HepG2 (cell line): ENCODE measurements around the gene TCFL5. TPM values are rescaled to one million over a fixed set of nuclear protein-coding genes. Genes with fewer than 3 reads are reported as not detected.

ENCODE experiments used
- ARID4A ChIP-seq: sonication (generic); formaldehyde crosslinking; IDR thresholded peaks from 2 replicates; pipeline ENCODE4 v1.5.0; 2020; ENCODE audit warnings: mild to moderate bottlenecking, missing genetic modification reagents, borderline replicate concordance
- CENPBD1 ChIP-seq: sonication (generic); formaldehyde crosslinking; IDR thresholded peaks from 2 replicates; pipeline ENCODE4 v1.8.0; 2022; ENCODE audit warnings: missing genetic modification reagents, low read depth, mild to moderate bottlenecking, borderline replicate concordance
- DMAP1 ChIP-seq: IDR thresholded peaks from 2 replicates; pipeline ENCODE4 v1.6.1; 2016
- ESRRA ChIP-seq: sonication (generic); formaldehyde crosslinking; IDR thresholded peaks from 2 replicates; pipeline ENCODE4 v1.5.1; 2020; ENCODE audit warnings: mild to moderate bottlenecking, low read depth, missing genetic modification reagents
- FOXK1 ChIP-seq: sonication (generic); formaldehyde crosslinking; IDR thresholded peaks from 2 replicates; pipeline ENCODE4 v1.4.0; 2020; ENCODE audit warnings: low read depth, missing genetic modification reagents, borderline replicate concordance
- HINFP ChIP-seq: sonication (generic); formaldehyde crosslinking; IDR thresholded peaks from 2 replicates; pipeline ENCODE4 v1.4.0; 2020; ENCODE audit warnings: low read depth, mild to moderate bottlenecking, missing genetic modification reagents
- HMGA1 ChIP-seq: sonication (generic); formaldehyde crosslinking; conservative IDR thresholded peaks from 2 replicates; pipeline ENCODE4 v1.4.0; 2020; ENCODE audit warnings: missing genetic modification reagents
- IKZF5 ChIP-seq: IDR thresholded peaks from 2 replicates; pipeline ENCODE4 v1.6.1; 2018; ENCODE audit warnings: missing genetic modification reagents, mild to moderate bottlenecking, missing compliant biosample characterization
- LCORL ChIP-seq, 2 experiments: fragments of 450-650 bp in 1 of 2; sonication (generic) in 1 of 2; formaldehyde crosslinking in 1 of 2; IDR thresholded peaks; 2 replicates each; pipeline versions ENCODE4 v1.5.0 to v1.6.1; 2017 to 2020; ENCODE audit warnings: antibody characterized with exemption in 1 of 2, missing genetic modification reagents in 1 of 2
- MAZ ChIP-seq, 2 experiments: sonication (generic) in 1 of 2; formaldehyde crosslinking in 1 of 2; IDR thresholded peaks; 2 replicates each; pipeline versions ENCODE4 v1.5.0 to v1.6.1; 2012 to 2020; ENCODE audit warnings: low read depth in 2 of 2, mild to moderate bottlenecking in 2 of 2, borderline replicate concordance in 1 of 2, improper control_type of control experiment in 1 of 2, low read length in 1 of 2, missing genetic modification reagents in 1 of 2, moderate library complexity in 1 of 2
- ZNF20 ChIP-seq: sonication (generic); formaldehyde crosslinking; IDR thresholded peaks from 2 replicates; pipeline ENCODE4 v1.4.0; 2020; ENCODE audit warnings: mild to moderate bottlenecking, moderate library complexity, missing genetic modification reagents
- ZNF280D ChIP-seq: sonication (generic); formaldehyde crosslinking; IDR thresholded peaks from 2 replicates; pipeline ENCODE4 v1.5.1; 2020; ENCODE audit warnings: mild to moderate bottlenecking, missing genetic modification reagents
- ZNF513 ChIP-seq: sonication (generic); formaldehyde crosslinking; conservative IDR thresholded peaks from 2 replicates; pipeline ENCODE4 v1.5.0; 2020; ENCODE audit warnings: missing genetic modification reagents
- polyA plus RNA-seq, 8 experiments: library from polyadenylated mRNA; depleted of rRNA in 3 of 8; stranded (reverse) in 7 of 8; unstranded in 1 of 8; fragments of >200 nt; fragmentation: Illumina TruSeq in 4 of 8; extraction: Trizol in 4 of 8; gene quantifications; 2 replicates each; pipeline versions ENCODE4 v1.2.1 to v1.2.3, GENCODE V29; 2011 to 2016; ENCODE audit warnings: low read depth in 4 of 8, missing spikeins in 1 of 8, mixed read lengths in 1 of 8; ENCODE audit not compliant: insufficient read depth in 1 of 8
- total RNA-seq, 5 experiments: library from RNA; depleted of rRNA; stranded (reverse); fragments of >200 nt; fragmentation: Illumina TruSeq; extraction: Trizol; gene quantifications; 2 replicates each; pipeline ENCODE4 v1.2.3, GENCODE V29; 2016; ENCODE audit warnings: low read depth in 1 of 5

The TCFL5 gene
- total and polyA plus RNA-seq, 2 of the 13 experiments (the other 11 are each of a cell fraction or from before 2014, with no cell fraction given): 14.8 to 20.0 TPM

- TF ChIP-seq ZNF513 (CRISPR knock-in tag) (no peak), MAZ (IDR thresholded peaks at IDR 0.05; ENCODE audit: borderline replicate concordance, low read depth, low read length) (peak; percentile 73; the same call in 1 of the 2 replicates), MAZ (CRISPR knock-in tag; IDR thresholded peaks at IDR 0.05; ENCODE audit: low read depth) (no peak), HINFP (CRISPR knock-in tag) (peak; percentile 92), DMAP1 (CRISPR knock-in tag) (no peak; the same call in none of the 2 replicates), LCORL (IDR thresholded peaks at IDR 0.05) (no peak), LCORL (CRISPR knock-in tag; IDR thresholded peaks at IDR 0.05) (peak; percentile 71), CENPBD1 (CRISPR knock-in tag) (no peak), ESRRA (CRISPR knock-in tag) (no peak), ZNF20 (CRISPR knock-in tag) (peak; percentile 70; the same call in 1 of the 2 replicates), IKZF5 (CRISPR knock-in tag) (peak; percentile 76; the same call in 1 of the 2 replicates), FOXK1 (CRISPR knock-in tag) (peak; percentile 43; the same call in 1 of the 2 replicates), HMGA1 (no peak), ZNF280D (CRISPR knock-in tag) (no peak), ARID4A (CRISPR knock-in tag) (peak; percentile 53; the same call in 1 of the 2 replicates)
Observed at GRCh38 chr20:62875419-62876361, 14.1 kb upstream of the TCFL5 start (continued).
